ENCODE measurements around the gene DCAF5.
A peak's percentile ranks its signal among the peaks of the same experiment; 100 is the strongest.

The DCAF5 gene

DNA sequence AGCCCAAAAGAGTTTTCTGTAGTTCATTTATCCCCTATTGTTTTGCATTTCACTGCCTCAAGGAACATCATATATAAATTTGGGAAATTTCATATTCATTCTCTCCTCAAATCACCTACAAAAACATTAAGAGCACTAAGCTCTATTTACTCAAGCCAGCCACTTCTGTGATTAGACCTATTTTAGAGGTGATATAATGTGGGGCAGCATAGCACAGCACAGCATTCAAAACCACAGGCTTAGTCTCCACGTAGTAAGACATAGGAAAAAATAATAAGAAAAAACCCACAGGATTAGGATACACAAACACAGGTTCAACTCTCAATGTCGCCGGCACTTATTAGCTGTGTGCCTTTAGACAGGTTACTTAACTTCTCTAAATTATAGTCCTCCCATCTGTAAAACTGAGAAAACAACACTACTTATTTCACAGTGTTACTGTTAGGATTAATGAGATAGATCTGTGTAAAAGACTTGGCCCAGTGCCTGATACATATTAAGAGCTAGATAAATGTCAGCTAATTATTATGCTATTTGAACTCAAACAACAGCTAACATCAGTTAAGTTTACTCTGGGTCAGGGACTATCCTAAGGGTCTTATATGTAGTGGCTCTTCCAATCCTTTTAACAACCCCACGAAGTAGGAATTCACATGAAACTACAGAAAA is 20.3 kb downstream of the DCAF5 start:
- H3K4me3 ChIP-seq (ENCODE audit: low read depth, low read length), result no peak overlapping the region
- TF ChIP-seq, protein P1, sequence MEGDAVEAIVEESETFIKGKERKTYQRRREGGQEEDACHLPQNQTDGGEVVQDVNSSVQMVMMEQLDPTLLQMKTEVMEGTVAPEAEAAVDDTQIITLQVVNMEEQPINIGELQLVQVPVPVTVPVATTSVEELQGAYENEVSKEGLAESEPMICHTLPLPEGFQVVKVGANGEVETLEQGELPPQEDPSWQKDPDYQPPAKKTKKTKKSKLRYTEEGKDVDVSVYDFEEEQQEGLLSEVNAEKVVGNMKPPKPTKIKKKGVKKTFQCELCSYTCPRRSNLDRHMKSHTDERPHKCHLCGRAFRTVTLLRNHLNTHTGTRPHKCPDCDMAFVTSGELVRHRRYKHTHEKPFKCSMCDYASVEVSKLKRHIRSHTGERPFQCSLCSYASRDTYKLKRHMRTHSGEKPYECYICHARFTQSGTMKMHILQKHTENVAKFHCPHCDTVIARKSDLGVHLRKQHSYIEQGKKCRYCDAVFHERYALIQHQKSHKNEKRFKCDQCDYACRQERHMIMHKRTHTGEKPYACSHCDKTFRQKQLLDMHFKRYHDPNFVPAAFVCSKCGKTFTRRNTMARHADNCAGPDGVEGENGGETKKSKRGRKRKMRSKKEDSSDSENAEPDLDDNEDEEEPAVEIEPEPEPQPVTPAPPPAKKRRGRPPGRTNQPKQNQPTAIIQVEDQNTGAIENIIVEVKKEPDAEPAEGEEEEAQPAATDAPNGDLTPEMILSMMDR (IDR thresholded peaks at IDR 0.05; ENCODE audit: control insufficient read depth, extremely low read depth, insufficient read depth), result no peak

DNA sequence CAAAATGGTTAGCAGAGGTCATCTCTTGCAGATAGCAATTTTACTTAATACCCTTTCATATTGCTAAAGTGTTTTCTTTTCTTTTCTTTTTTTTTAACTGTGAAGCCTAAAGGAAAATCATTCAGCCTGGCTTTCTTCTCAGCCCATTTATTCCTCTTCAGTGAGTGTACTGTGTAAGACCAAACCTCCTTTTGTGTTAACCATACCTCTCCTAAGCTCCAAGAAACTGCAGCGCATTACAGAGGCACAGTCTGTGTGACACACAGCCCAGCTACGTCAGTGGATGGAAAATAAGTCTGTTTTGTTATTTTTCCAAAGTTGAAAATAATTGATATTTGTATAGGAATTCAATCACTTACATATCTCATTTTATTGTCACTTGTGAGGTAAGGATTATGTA is 21.7 kb downstream of the DCAF5 start:
- TF ChIP-seq, protein P1 (IDR thresholded peaks at IDR 0.05; ENCODE audit: control insufficient read depth, extremely low read depth, insufficient read depth), result no peak
- no peak overlapping the region for H3K4me3 ChIP-seq (ENCODE audit: low read depth, low read length)
- DNase-seq (ENCODE audit: low read depth), result no peak

More for the DNA sequence above, 20.3 kb downstream of the DCAF5 start:
- no peak for DNase-seq (ENCODE audit: low read depth)

GRCh38 chr14:69129264-69129880 is 23.5 kb downstream of the DCAF5 start:
- peak; percentile 69 for DNase-seq (ENCODE audit: low read depth)
- TF ChIP-seq, protein P1 (IDR thresholded peaks at IDR 0.05; ENCODE audit: control insufficient read depth, extremely low read depth, insufficient read depth), result peak; percentile 94
- no peak overlapping the region for H3K4me3 ChIP-seq (ENCODE audit: low read depth, low read length)

- TF ChIP-seq, protein P1 (IDR thresholded peaks at IDR 0.05; ENCODE audit: control insufficient read depth, extremely low read depth, insufficient read depth), result no peak
- no peak overlapping the region for H3K4me3 ChIP-seq (ENCODE audit: low read depth, low read length)
- DNase-seq (ENCODE audit: low read depth), result no peak
Measured at GRCh38 chr14:69118305-69118704, 34.6 kb downstream of the DCAF5 start.

DNA sequence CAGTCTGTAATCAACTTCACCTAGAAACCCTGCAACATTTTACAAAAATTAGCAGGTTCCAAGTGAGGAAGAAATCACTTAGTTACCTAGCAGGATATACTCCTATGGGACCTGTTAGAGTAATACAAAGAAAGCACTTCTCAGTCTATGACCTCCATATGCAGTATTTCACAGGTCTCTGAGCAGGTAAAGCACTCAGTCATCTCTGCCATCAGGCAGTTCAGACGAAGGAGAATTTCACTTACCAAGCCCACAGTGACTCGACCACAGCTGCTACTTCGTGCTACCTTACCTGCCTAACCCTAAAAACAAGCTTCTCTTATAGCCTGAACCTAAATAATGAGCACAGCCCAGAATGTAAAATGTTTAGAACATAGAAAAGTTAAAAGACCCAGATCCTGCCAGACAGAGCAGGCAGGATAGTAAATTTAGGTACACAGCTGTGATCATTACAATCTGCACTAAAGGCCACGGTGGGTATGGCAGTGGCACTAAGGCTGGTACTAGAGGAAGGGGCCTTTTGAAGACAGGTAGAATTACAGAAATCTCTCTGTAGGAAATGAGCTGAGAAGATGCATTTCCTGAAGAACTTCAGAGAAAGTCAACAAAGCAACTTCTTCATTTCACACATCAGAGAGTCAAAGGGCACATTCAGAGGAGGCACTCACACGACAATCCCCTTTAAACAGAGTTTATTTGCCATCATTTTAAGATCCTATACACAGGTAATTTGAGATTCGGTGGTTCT is 35.7 kb downstream of the DCAF5 start:
- TF ChIP-seq, protein P1 (IDR thresholded peaks at IDR 0.05; ENCODE audit: control insufficient read depth, extremely low read depth, insufficient read depth), result no peak
- no peak for DNase-seq (ENCODE audit: low read depth)
- no peak overlapping the region for H3K4me3 ChIP-seq (ENCODE audit: low read depth, low read length)

GRCh38 chr14:69115407-69116185 is 37.3 kb downstream of the DCAF5 start:
- TF ChIP-seq, protein P1 (IDR thresholded peaks at IDR 0.05; ENCODE audit: control insufficient read depth, extremely low read depth, insufficient read depth), result no peak
- no peak for DNase-seq (ENCODE audit: low read depth)
- H3K4me3 ChIP-seq (ENCODE audit: low read depth, low read length), result no peak overlapping the region
